Measurements from ENCODE around the gene MFAP1. TPM values are rescaled to one million over a fixed set of nuclear protein-coding genes. Genes with fewer than 3 reads are reported as not detected.
"Not testable (repeated sequence)": the region's sequence is repeated elsewhere in the genome, so short reads cannot be mapped to it uniquely, and the experiment has no call there.

Gene MFAP1
- total RNA-seq, 1 experiment from 2014 or later = 27.6 TPM

GRCh38 chr15:43828061-43828657, 3.7 kb upstream of the MFAP1 start:
- in situ Hi-C loops (cut with HindIII; ENCODE audit: low pct_unique_long_range_greater_than_20kb, low sequenced_read_pairs) = no loop called here
- DNase-seq (ENCODE audit: low read depth, low spot score) = no peak

GRCh38 chr15:43826508-43827341, 2.2 kb upstream of the MFAP1 start, which contains the start of gene WDR76:
Gene WDR76, plus strand, starts transcription at chr15:43827002. Its CDS starts 31 bp downstream, at chr15:43827033.
- DNase-seq (ENCODE audit: low read depth, low spot score) = peak; percentile 78
- in situ Hi-C loops (cut with HindIII; ENCODE audit: low pct_unique_long_range_greater_than_20kb, low sequenced_read_pairs) = no loop called here

- in situ Hi-C loops (cut with HindIII; ENCODE audit: low pct_unique_long_range_greater_than_20kb, low sequenced_read_pairs) = no loop called here
- DNase-seq (ENCODE audit: low read depth, low spot score) = no peak
These were observed 1.6 kb upstream of the MFAP1 start for GRCh38 chr15:43826029-43826507.

- in situ Hi-C loops (cut with HindIII; ENCODE audit: low pct_unique_long_range_greater_than_20kb, low sequenced_read_pairs); DNase-seq (ENCODE audit: low read depth, low spot score): not testable (repeated sequence)
These were observed 815 bp upstream of the MFAP1 start for GRCh38 chr15:43825305-43825704.

DNA sequence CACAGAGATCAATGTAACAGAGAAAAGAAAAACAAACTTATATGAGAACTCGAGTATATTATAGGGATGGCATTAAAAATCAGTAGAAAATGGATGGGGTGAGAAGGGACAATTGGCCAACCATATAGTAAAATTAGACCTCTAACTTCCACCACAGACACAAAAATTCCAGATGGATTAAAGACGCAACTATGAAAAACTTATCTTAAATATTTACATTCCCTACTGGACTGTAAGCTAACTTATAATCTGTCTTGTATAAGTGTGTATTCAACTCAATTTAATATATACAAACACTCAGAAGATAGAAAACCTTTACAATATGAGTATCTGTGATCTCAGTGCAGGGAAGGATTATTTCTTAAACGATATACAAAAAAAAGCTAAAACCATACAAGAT, 3.0 kb downstream of the MFAP1 start:
- no peak for DNase-seq (ENCODE audit: low read depth, low spot score)
- in situ Hi-C loops (cut with HindIII; ENCODE audit: low pct_unique_long_range_greater_than_20kb, low sequenced_read_pairs) = no loop called here

GRCh38 chr15:43815064-43815463, 9.4 kb downstream of the MFAP1 start:
- DNase-seq (ENCODE audit: low read depth, low spot score); in situ Hi-C loops (cut with HindIII; ENCODE audit: low pct_unique_long_range_greater_than_20kb, low sequenced_read_pairs): not testable (repeated sequence)

GRCh38 chr15:43808960-43809678, 15.4 kb downstream of the MFAP1 start:
- DNase-seq (ENCODE audit: low read depth, low spot score) = no peak
- in situ Hi-C loops (cut with HindIII; ENCODE audit: low pct_unique_long_range_greater_than_20kb, low sequenced_read_pairs) = no loop called here

DNA sequence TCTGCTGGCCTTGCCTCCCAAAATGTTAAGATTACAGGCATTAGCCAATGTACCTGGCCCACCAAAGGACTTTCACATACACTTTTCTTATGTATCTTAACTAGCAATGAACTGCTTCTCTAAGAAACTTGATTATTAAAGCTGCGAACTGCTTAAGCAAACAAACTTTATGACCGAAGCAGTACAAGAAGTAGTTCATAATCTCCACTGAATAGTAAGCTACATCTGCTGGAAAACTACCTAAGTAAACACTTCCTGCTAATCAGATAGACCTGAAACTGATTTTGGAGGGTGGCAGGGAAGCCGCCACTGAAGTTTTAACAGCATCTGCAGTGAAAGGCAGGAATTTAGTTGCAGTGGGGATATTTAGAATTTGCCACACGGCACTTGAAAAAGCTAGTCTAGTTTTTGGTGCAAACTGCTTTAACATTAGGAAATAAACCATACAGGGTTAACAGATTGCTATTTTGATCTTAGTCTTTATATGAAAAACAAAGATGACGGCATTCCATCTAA, 16.0 kb downstream of the MFAP1 start:
- in situ Hi-C loops (cut with HindIII; ENCODE audit: low pct_unique_long_range_greater_than_20kb, low sequenced_read_pairs) = no loop called here
- DNase-seq (ENCODE audit: low read depth, low spot score) = no peak

GRCh38 chr15:43802676-43803075, 21.8 kb downstream of the MFAP1 start:
- in situ Hi-C loops (cut with HindIII; ENCODE audit: low pct_unique_long_range_greater_than_20kb, low sequenced_read_pairs) = not testable (repeated sequence)

GRCh38 chr15:43800286-43801141, 24.0 kb downstream of the MFAP1 start, which contains the start of gene HYPK:
Gene HYPK, plus strand, starts transcription at chr15:43800599. Its CDS starts 24 bp downstream, at chr15:43800623.
- DNase-seq (ENCODE audit: low read depth, low spot score) = peak; percentile 85
- in situ Hi-C loops (cut with HindIII; ENCODE audit: low pct_unique_long_range_greater_than_20kb, low sequenced_read_pairs) = no loop called here

More at GRCh38 chr15:43802676-43803075, 21.8 kb downstream of the MFAP1 start:
- DNase-seq (ENCODE audit: low read depth, low spot score) = not testable (repeated sequence)

DNA sequence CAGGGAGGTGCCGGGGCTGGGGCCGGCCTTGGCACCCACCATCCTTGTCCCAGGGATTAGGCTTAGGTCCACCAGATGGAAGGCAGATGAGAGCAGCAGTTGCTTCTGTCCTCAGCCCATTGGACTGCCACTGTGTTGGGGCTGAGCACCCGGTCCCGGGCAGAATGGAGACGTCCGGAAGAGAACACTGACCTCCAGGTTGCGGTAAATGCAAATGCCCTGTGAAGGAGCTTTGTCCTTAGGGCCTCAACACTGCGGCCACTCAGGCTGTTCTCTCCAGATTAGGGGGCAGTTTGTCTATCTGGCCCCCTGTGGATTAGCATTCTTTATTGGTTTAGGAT, 24.6 kb downstream of the MFAP1 start, which contains the start of gene SERINC4:
TSS of gene SERINC4 (minus strand) at position 276 of the 341 bp plus-strand sequence. CDS start at position 42, 234 bp downstream.
- DNase-seq (ENCODE audit: low read depth, low spot score) = no peak
- in situ Hi-C loops (cut with HindIII; ENCODE audit: low pct_unique_long_range_greater_than_20kb, low sequenced_read_pairs) = no loop called here

DNA sequence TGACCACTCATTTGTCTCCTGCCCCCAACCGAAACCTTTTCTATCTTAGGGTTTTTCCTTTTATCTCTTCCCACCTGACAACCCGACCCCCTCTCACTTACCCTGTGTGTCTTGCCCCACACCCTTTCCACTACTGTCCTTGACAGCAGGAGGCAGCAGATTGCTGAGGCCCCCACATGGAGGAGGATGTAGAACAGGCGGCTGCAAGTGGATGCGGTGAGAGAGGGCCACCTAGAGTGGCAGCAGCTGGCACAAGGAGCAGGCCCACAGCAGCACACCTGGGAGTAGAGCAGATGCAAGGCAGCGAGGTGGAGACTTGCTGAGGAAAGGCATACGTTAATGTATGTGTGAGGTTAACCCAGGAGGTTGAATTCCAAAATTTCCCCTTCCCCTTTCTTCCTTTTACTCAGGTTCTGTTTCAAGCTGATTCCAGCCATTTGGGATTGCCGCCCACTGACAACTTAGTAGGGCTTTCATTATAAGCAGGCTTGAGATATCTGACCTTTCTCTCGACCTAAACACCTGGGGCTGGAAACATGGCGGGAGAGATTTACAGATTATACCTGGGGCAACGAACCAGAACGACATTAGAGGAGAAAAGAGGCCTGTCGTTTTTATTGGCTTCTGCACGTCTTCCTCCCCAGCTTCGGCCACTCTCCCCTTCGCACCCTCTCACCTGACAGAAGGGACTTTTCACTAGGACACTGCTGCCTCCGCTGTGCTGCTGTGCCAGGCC, 25.1 kb downstream of the MFAP1 start:
- in situ Hi-C loops (cut with HindIII; ENCODE audit: low pct_unique_long_range_greater_than_20kb, low sequenced_read_pairs) = no loop called here
- no peak for DNase-seq (ENCODE audit: low read depth, low spot score)

GRCh38 chr15:43796566-43796965, 27.9 kb downstream of the MFAP1 start:
- DNase-seq (ENCODE audit: low read depth, low spot score) = no peak
- in situ Hi-C loops (cut with HindIII; ENCODE audit: low pct_unique_long_range_greater_than_20kb, low sequenced_read_pairs) = no loop called here

DNA sequence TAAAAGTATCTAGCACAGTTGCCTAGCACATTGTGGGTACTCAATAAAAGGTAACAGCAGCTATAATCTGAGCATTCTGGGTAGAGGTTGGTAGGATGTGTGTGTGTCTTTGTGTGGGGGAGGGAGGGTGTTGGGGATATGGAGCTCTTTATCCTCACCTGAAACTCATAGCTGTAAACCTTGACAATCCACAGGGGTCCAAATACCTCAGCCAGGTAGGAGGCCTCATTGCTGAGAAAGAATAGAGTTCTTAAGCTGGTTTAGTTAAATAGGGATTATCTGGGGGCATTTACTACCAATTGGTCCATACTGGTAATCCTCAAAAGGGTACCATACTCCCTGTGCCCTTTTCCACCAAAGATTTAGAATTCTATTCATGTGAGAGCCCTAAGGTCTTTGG, 28.5 kb downstream of the MFAP1 start:
- in situ Hi-C loops (cut with HindIII; ENCODE audit: low pct_unique_long_range_greater_than_20kb, low sequenced_read_pairs) = no loop called here

DNA sequence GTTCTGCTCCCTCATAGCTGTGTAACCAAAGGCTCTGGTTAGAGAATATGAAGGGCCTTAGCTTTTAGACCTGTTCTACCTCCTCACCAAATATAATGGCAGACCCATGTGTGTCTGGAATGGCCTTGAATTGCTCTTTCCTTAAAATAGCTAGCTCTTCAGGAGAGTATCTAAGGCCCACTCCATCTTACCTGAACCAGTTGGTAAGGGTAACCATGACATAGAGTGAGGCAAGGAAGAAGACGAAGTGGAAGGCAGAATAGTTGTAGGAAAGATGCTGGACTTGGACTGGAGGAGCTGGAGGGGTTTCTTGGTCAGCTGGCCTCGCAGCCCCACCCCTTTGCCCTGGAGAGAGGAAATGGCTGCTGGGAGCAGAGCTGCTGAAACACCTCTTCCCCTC, 29.3 kb downstream of the MFAP1 start:
- in situ Hi-C loops (cut with HindIII; ENCODE audit: low pct_unique_long_range_greater_than_20kb, low sequenced_read_pairs) = no loop called here
- DNase-seq (ENCODE audit: low read depth, low spot score) = no peak

More for the DNA sequence above, 28.5 kb downstream of the MFAP1 start:
- DNase-seq (ENCODE audit: low read depth, low spot score) = no peak

DNA sequence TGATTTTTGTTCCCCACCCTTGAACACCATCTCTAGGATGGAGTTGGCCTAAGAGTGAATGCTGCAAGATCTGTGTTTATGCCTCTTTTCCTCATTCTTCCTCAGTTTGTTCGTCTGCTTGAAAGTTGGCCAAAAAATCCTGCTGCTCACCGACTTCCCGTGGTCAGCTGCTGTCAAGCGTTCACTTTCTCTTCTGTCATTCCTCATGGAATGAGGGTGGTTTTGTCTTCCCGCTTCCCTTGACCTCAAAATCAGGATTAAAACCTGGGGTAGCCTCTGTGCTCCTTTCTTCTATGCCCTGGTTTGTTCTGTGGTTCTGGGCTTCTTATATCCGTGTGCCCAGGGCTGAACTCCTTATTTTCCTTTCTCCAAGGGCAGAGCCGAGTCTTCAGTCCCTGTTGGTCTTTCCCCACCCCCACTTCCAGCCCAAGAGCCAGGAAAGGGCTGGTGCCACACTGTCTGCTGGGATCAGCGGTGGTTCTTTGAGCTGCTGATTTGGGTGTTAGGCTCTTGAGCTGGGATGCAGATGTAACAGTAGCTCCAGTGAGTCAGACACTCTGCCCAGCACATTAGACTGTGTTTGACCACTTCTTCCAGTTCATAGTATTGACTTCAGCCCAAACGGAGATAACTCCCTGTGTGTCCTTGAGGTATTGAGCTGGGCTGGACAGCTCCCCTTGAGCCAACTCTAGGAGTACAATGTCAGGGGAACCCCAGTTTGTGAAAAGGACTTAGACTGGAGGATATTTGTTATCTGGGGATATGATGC, 30.0 kb downstream of the MFAP1 start:
- no peak for DNase-seq (ENCODE audit: low read depth, low spot score)
- in situ Hi-C loops (cut with HindIII; ENCODE audit: low pct_unique_long_range_greater_than_20kb, low sequenced_read_pairs) = no loop called here
